PC-3 (cell line): Measurements from ENCODE around the gene MAGI1.

Experiments used
- CTCF ChIP-seq: fragments of 300-600 bp; sonication (generic); conservative IDR thresholded peaks from 2 replicates; pipeline ENCODE4 v1.5.1; 2017; ENCODE audit warnings: antibody characterized with exemption, low read depth, mild to moderate bottlenecking, low read length
- EZH2phosphoT487 ChIP-seq: fragments of 300-600 bp; sonication (generic); IDR thresholded peaks from 2 replicates; pipeline ENCODE4 v1.6.1; 2018; ENCODE audit warnings: mild to moderate bottlenecking, antibody characterized with exemption, low read length, borderline replicate concordance

GRCh38 chr3:66041828-66042227, 3.1 kb upstream of the MAGI1 start:
- TF ChIP-seq CTCF (no peak), EZH2phosphoT487 (no peak)
